NCI-H2029 treated with DMSO at 0.1 percent for 48 hours (cell line): ENCODE data around the gene KMT2C.
"Not testable (repeated sequence)": the region's sequence is repeated elsewhere in the genome, so short reads cannot be mapped to it uniquely, and the experiment has no call there.

Experiments used
- DNase-seq: peaks from one replicate; lab custom pipeline; 2025; lab: John Stamatoyannopoulos, UW

The KMT2C gene

DNA sequence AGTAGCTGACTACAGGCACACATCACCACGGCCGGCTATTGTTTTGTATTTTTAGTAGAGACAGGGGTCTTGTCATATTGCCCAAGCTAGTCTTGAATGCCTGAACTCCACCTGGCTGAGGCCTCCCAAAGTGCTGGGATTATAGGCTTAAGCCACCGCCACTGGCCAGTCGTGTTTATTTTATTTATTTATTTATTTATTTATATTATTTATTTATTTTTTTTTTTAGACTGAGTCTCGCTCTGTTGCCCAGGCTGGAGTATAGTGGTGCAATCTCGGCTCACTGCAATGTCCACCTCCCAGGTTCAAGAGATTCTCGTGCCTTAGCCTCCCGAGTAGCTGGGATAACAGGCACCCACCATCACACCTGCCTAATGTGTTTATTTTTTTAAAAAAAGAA, 6.0 kb upstream of the KMT2C start:
- not testable (repeated sequence) for DNase-seq

- DNase-seq: not testable (repeated sequence)
Measured at GRCh38 chr7:152441168-152441567, 5.4 kb upstream of the KMT2C start.

DNA sequence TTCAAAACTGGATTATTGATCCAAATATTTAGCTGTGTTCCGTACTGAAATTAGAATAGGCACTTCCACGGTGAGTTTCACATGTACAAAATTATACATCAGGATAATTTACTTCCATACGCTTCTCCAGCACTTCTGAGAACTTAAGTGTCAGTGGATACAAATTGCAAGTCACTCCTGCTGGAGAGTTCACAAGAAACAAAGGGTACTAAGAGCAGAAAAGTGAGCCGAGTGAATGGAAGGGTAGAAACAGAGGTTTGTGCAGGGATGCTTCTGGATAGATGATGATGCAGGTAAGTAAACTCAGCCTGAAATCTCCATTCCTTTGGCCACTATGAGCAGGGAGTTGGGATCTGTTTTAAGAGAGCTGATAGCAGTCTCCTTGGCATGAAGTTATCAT, 2.2 kb upstream of the KMT2C start:
- DNase-seq: not testable (repeated sequence)

GRCh38 chr7:152436931-152437575, 1.2 kb upstream of the KMT2C start:
- not testable (repeated sequence) for DNase-seq

- peak; percentile 45 for DNase-seq
Measured at GRCh38 chr7:152436111-152436930, 518 bp upstream of the KMT2C start.

GRCh38 chr7:152434511-152435383, 1.1 kb downstream of the KMT2C start:
- DNase-seq: not testable (repeated sequence)

- not testable (repeated sequence) for DNase-seq
Measured at GRCh38 chr7:152433721-152434490, 1.9 kb downstream of the KMT2C start.

GRCh38 chr7:152432735-152433134, 3.1 kb downstream of the KMT2C start:
- not testable (repeated sequence) for DNase-seq

GRCh38 chr7:152430854-152431253, 4.9 kb downstream of the KMT2C start:
- DNase-seq: no peak

DNA sequence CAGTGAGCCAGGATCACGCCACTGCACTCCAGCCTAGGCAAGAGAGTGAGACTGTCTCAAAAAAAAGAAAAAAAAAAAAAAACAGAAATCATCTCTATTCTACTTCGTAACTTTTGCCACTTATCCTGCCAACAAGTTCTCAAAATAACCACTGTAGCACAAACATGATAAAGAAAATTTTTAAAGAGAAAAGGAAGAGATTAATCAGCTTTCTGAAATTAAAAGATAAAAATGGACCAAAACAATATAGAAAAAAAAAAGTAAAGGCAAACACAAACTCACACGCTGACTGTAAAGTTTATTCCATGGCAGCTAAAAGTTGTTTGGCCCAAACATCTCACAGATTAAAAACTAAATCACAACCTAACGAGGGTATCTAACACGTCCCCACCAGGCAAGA, 5.7 kb downstream of the KMT2C start:
- not testable (repeated sequence) for DNase-seq

DNA sequence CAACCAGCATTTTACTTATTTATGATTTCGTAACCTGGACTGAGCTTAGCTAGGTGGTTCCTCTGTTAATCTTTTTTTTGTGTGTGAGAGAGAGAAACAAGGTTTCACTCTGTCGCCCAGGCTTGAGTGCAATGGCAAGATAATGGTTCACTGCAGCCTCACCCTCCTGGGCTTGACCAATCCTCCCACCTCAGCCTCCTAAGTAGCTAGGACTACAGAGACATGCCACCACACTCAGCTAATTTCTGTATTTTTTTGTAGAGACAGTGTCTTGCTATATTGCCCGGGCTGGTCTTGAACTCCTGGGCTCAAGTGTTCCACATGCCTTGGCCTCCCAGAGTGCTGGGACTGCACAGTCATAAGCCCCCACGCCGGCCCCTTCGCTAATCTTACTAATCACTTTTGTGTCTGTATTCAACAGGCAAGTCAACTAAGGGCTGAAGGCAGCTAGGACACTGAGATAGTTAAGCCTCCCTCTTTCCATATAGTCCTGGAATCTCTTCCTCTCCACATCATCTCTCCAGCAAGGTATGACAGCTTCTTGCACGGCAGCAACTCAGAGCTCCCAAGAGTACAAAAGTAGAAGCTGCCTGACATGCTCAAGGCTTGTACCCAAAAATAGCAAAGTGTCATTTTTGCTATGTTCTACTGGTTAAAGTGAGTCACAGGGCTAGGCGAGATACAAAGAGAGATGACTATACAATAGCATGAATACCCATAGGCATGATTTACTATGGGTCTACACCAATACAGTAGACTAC, 11.3 kb downstream of the KMT2C start:
- DNase-seq: no peak

GRCh38 chr7:152423991-152424347, 11.8 kb downstream of the KMT2C start:
- no peak for DNase-seq

DNA sequence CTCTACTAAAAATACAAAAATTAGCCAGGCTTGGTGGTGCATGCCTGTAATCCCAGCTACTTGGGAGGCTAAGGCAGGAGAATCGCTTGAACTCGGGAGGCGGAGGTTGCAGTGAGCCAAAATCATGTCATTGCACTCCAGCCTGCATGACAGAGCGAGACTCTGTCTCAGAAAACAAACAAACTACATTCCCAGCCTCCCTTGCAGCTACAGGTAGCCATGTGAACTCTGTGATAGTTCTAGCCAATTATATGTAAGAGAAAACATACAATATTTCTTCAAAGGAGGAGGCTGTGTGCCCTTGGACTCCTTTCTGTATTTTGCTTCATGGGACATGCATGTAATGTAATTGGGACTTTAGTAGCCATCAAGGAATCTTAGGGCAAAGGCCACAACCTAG, 12.6 kb downstream of the KMT2C start:
- DNase-seq: not testable (repeated sequence)

- DNase-seq: not testable (repeated sequence)
Measured at GRCh38 chr7:152420950-152421349, 14.9 kb downstream of the KMT2C start.

GRCh38 chr7:152419473-152420429, 16.1 kb downstream of the KMT2C start:
- no peak for DNase-seq

- DNase-seq: no peak
Measured at GRCh38 chr7:152414779-152415178, 21.0 kb downstream of the KMT2C start.

GRCh38 chr7:152411389-152411788, 24.4 kb downstream of the KMT2C start:
- no peak for DNase-seq

GRCh38 chr7:152406491-152406890, 29.3 kb downstream of the KMT2C start:
- no peak for DNase-seq

DNA sequence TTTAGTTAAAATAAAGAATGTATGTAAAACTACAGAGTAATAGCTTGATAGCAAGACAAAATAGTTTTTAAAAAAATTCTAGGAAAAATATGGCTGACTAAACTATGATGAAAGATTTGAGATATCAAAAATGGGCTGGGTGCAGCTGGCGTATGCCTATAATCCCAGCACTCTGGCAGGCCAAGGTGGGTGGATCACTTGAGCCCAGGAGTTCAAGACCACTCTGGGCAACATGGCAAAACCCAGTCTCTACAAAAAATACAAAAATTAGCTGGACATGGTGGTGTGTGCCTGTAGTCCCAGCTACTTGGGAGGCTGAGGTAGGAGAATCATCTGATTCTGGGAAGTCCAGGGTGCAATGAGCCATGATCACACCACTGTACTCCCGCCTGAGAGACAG, 29.8 kb downstream of the KMT2C start:
- DNase-seq: not testable (repeated sequence)

- no peak for DNase-seq
Measured at GRCh38 chr7:152403726-152404125, 32.1 kb downstream of the KMT2C start.
